Skin epidermis (tissue), 12 donors: ENCODE results near the gene SLC35F1.
"Not testable (repeated sequence)": the region's sequence is repeated elsewhere in the genome, so short reads cannot be mapped to it uniquely, and the experiment has no call there.

ENCODE experiments used
- H3K27ac ChIP-seq, 21 experiments: fragments of 200-600 bp; sonication (generic) in 11 of 21; one replicate each; pipeline ENCODE4 v1.5.0; 2020; ENCODE audit warnings: mild to moderate bottlenecking in 3 of 21, inconsistent platforms in 2 of 21, moderate library complexity in 2 of 21
- H3K4me3 ChIP-seq, 7 experiments: fragments of 200-600 bp; sonication (generic) in 2 of 7; one replicate each; pipeline ENCODE4 v1.5.0; 2020; ENCODE audit warnings: inconsistent platforms in 2 of 7, mild to moderate bottlenecking in 2 of 7, moderate library complexity in 1 of 7

Gene SLC35F1

DNA sequence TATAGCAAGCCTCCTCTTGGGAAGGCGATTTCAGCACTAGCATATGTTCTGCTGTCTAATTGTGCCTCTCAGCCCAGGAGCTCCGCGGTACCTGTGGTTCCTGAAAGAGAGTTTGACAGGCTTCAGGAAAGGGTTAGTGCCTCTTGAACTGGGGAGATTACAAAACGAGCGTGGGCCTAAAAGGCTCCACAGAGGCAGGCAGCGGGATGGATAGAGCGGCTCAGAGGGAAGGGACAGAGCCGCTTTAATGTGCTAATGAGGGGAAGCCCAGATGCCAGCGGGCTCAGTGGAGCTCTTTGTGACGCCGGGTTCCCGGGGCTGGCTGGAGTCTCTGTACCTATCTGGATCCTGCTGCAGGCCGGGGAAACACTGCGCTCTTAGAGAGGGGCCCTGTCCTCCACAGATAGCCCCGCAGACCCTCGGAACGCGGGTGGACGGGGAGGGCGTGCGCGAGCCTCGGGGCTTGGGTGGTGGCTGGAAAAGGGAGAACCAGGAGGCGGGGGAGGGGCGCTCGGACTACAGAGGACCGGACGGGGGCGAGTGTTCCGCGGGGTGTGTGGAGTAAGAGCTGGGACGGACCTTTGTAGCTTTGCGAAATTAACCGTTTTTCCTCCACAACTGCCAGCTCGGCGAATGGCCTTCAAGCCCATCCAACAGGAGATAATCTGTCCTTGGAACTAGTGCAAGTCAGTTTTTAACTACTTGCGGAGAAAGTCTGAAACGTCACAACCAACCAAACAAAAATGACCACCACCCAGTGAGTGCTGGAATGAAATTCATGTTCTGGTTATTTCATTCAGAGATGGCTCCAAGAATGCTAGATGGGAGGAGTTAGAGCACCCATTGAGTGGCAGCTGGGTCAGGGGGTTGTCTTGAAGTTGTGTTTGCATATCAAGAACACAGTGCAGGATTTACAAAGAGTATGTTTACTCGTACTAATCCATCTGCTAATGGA is 13.0 kb downstream of the SLC35F1 start:
- H3K4me3 ChIP-seq = peak overlapping the region in 2 of 7 experiments; percentile 13 to 14
- peak overlapping the region in 1 of 21 experiments; percentile 15 for H3K27ac ChIP-seq

DNA sequence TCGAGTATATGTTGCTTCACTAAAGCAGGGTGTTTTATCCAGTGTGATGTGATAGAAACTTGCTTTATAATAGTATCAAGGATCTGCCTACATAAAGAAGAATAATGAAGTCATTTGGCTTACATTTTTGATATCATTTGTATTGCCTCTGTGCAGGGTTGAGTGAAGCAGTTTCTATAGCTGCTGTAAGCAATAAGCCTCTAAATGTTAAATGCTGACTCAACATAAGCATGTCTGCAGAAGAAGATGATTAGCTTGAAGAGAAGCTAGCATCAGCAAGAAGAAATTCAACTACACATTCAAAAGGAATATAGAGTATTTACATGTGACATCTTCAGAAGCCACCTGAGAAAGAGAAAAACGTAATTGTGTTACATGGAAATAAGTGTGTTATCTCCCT is 17.6 kb downstream of the SLC35F1 start:
- H3K27ac ChIP-seq = no peak overlapping the region
- H3K4me3 ChIP-seq = no peak overlapping the region

DNA sequence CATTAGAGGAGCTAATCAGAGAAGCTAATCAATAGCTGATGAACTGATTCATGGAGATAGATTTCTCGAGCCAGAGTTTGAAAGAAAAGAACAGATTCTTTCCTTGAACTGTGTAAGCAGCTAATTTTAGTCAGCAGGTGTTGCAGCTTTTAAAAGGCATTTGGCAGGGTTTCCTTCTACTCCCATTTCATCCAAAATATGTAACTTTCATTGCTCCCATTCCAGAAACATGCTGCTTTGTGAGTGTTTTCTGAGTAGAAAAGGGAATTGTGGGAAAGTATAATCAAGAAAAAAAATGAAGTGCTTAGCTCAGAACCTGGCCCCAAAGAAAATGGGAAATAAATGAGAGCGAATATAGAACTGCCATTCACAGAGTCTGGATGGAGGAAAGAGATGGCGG is 20.8 kb downstream of the SLC35F1 start:
- H3K27ac ChIP-seq = no peak overlapping the region
- H3K4me3 ChIP-seq = no peak overlapping the region

DNA sequence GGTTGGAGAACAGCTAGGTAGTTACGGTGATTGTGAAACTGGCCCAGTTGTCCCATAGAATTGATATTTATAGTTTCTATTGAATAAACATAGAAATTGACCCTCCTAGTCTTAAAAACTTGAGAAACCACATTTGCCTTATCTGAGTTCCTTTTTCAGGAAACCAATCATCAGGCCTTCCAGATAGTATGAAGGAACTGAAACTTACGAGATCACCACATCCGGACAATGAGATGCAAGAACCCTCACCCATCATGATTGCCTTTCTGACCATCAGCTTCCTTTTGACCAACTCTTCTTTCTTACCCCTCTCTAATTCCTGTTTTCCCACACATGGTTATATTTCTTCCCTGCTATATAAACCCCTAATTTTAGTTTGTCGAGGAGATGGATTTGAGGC is 21.8 kb downstream of the SLC35F1 start:
- no peak overlapping the region for H3K4me3 ChIP-seq
- no peak overlapping the region for H3K27ac ChIP-seq

DNA sequence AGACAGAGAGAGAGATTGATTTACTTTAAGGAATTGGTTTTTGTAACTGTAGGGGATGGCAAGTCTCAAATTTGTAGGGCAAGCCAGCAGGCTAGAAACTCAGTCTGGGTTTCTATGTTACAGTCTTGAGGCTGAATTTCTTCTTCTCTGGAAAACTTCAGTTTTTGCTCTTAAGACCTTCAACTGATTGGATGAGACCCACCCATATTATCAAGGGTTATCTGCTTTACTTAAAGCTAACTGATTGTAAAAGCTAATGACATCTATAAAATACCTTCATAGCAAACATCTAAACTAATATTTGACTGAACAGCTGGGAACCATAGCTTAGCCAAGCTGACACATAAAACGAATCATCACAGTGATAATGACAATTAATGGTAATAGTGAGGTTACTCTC is 22.4 kb downstream of the SLC35F1 start:
- H3K4me3 ChIP-seq = no peak overlapping the region
- no peak overlapping the region for H3K27ac ChIP-seq

DNA sequence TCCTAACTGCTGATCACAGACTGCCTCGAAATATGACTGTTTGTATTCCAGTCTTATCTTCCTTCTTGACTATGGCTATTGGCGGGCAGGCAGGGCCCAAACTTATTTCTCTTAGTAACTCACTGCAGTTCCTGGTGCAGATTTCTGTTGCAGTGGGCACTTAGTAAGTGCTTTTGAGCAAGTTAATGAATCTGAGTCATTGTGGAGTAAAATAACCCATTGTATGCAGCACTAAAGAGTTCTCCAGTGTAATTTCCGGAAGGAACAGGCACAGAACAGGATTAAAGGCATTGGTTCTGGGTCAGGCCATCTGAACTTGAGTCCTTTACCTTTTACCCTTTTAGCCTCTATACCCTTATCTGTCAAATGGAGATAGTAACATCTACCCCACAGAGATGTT is 23.6 kb downstream of the SLC35F1 start:
- Histone ChIP-seq H3K4me3 (no peak overlapping the region), H3K27ac (no peak overlapping the region)

DNA sequence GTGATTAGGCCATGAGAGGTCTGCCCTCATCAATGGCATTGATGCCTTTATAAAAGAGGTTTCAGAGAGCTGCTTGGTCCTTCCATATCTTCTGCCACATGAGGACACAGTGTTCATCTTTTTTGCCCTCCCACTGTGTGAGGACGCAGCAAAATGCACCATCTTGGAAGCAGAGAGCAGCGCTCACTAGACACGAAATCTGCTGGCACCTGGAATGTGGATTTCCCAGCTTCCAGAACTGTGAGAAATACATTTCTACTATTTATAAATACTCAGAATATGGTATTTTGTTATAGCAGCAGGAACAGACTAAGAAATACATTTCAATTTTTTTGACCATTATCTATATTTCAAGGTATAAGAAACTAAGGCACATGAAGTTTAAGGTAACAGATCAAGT is 24.9 kb downstream of the SLC35F1 start:
- H3K4me3 ChIP-seq = no peak overlapping the region
- no peak overlapping the region for H3K27ac ChIP-seq

DNA sequence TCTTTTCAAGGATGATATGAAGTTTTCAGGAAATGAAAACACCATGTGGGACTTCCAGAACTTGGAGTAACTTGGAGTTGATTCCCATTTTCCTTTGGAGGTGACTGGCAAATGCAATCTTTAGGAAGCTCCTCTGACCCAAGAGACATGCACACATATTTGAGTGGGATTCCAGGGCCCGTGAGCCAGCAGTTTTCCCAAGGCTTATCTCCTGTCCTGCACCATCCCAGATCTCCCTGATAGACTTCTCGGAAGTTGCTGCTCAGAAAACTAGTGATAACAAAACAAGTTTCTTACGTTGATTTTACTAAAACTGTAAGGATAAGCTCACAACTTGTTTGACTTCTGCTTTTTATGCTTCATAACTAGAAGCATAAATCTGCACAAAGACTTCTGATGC is 25.6 kb downstream of the SLC35F1 start:
- H3K27ac ChIP-seq = no peak overlapping the region
- no peak overlapping the region for H3K4me3 ChIP-seq

DNA sequence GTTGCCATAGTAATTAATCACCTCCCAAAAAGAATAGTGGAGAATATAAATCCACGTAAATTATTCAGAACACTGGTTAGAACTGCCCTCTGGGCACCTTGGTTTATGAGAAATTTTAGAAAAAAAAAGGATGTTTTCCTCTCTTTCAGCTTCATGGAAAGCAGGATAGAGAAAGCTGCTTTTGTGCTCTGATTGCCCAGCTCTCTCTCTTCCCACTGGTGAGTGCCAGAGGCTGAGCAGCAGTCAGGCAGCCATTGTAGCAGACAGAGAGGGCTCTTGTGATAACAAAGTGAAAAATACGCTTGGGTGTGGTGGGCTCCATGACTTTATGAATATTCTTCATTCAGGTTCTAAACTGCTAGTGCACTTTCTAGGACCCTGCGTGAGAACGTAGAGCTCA is 26.4 kb downstream of the SLC35F1 start:
- Histone ChIP-seq H3K27ac (peak overlapping the region in 1 of 21 experiments; percentile 30), H3K4me3 (no peak overlapping the region)

DNA sequence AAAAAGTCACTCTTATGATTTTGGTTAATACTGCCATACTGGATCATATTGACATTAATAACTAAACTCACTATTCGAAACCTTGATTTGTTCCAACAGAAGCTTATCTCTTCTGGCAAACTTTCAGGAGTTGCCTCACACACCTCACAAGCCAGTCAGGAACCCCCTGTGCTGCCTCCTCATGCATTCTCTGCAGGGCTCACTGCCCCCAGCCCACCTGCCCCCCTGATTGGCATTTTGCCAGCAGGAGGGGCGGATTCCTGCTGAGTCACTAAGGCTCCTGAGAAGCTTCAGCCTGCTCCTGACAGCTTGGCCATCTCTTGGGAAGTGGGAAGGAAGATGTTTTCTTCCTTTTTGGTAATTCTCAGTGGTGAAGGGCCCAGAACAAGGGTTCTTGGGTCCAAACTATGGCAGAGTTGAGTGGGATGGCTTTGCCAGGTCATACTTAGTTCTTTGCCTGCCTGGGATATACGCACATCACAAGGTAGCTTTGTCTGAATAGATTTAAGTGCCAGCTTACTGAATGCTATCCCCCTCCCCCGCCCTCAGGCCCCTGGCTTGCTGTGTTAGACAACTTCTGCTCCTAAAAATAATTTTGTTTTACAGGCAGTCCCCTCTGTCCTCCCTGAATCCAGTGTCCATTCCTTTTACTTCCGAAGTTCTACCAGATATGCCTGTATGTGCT is 31.4 kb downstream of the SLC35F1 start:
- no peak overlapping the region for H3K4me3 ChIP-seq
- no peak overlapping the region for H3K27ac ChIP-seq

DNA sequence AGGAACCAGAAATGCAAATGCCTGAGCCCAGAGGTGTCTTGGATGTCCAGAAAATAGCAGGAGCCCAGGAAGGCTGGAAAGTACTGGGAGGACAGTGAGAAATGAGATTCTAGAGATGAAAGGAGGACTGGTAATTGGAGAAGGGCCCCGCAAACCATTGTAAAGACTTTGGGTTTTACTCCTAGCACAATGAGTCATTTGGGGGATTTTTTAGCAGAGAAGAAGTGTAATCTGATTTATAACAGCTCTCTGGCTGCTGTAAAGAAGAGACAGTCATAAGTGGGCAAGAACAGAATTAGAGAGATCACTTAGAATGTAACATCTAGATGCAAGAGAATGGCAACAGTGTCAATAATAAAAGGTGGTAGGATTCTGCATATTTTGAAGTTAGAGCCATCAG is 40.2 kb downstream of the SLC35F1 start:
- Histone ChIP-seq H3K27ac (no peak overlapping the region), H3K4me3 (no peak overlapping the region)

DNA sequence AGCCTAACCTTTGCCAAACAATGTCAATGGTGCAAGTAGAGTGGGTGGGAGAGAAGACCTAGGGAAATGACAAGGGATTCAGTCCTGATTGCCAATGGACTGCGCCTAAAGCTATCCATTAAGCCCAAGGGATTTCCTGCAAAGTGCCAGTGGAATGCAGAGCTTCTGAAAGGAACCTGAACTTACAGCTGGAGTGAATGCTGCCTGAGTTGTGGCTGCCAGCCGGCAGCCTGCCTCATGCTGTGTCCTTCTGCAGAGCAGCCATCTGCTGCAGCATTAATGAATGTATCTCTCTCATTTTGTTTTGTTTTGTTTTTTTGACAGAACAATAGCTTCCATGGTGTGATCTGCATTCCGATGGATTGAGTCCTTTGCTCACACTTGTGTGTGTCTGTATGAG is 44.7 kb downstream of the SLC35F1 start:
- H3K27ac ChIP-seq = no peak overlapping the region
- H3K4me3 ChIP-seq = no peak overlapping the region

DNA sequence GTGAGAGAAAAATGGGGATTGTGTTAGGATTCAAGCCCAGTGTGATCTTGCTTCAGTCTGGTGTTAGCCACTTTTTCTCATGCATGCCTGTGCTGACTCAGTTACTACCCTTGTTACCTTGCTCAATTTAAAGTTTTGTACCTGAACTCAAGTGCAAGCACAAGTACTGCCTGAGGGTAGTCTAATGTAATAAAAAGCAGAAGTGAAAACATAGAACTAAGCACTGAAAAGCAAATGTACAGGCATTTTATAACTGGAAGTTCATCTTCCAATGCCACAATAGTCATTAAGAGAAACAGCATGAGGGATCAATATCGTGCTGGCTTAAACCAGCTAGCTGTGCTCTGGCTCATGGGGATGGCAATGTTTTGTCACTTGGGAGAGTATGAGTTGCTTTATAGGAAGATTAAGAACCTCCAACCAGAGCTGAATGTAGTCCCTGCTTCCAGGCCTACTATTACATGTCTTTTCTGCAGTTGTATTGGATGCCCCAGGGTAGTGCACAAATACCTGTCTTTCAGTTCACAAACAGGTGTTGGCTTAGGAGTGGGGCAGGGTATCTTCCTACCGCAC is 48.7 kb downstream of the SLC35F1 start:
- Histone ChIP-seq H3K27ac (no peak overlapping the region), H3K4me3 (no peak overlapping the region)

DNA sequence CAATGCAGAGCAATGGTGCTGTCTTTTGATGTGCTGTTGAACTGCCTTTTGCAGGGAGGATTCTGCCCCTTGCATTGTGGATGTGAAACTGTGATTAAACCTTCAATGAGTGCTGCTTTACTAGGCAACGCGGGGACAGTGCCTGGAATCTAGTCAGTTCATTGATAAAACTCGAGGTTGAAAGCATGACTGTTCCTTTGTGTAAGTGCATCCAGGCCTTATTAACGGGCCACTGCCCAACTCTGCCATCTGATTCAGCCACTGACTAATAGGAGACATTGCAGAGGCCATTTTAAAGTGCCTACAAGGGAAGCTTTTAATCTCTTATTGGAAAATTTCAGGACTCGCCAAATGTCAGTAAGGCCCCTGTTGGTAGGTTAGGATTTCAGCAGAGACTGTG is 49.3 kb downstream of the SLC35F1 start:
- Histone ChIP-seq H3K27ac (no peak overlapping the region), H3K4me3 (no peak overlapping the region)

DNA sequence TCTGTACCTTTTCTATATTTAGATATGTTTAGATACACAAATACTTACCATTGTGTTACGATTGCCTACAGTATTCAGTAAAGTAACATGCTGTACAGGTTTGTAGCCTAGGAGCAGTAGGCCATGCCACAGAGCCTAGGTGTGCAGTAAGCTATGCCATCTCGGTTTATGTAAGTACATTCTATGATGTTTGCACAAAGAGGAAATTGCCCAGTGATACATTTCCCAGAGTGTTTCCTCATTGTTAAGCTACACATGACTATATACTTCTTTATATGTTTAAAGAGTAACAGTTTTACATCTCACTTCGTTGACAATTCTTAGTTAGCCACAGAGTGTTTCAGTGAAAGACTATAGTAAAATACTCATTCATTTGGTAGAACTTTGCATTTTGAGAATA is 51.5 kb downstream of the SLC35F1 start:
- Histone ChIP-seq H3K27ac (no peak overlapping the region), H3K4me3 (no peak overlapping the region)

DNA sequence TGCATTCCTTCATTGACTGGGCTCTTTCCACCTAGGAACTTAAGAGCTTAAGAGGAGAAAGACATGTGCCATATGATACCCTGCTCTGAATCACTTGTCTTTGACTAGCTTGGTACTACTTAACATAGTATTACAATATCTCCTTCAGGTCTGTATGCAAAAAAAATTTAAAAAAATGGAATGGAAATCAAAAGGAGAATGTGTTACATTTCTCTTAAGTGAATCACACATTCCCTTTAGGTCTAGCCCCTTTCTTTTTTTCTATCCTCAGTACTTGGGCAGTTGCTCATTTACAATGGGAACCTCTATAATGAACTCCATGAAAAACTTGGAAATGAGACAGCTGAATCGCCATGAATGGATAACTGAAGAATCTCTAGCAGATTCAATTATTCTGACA is 53.8 kb downstream of the SLC35F1 start:
- no peak overlapping the region for H3K4me3 ChIP-seq
- no peak overlapping the region for H3K27ac ChIP-seq

DNA sequence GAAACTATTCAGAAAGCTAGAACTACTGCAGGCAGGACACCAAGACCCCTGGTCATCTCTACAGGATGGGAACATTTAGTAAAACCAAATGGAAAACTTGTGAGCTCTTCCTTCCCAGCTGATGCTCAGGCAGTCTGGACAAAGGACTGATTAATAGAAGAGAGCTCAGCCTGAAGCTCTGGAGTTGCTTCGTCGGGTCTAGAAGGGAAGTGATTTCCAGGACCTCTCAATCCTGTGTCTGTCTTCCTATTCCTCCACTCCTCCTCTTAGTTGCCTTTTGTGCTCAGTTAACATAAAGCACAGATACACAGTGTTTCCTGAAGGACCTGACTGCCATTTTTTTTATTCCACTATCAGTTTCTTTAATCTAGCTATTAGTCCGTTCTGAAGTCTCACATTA is 54.2 kb downstream of the SLC35F1 start:
- Histone ChIP-seq H3K27ac (no peak overlapping the region), H3K4me3 (no peak overlapping the region)

DNA sequence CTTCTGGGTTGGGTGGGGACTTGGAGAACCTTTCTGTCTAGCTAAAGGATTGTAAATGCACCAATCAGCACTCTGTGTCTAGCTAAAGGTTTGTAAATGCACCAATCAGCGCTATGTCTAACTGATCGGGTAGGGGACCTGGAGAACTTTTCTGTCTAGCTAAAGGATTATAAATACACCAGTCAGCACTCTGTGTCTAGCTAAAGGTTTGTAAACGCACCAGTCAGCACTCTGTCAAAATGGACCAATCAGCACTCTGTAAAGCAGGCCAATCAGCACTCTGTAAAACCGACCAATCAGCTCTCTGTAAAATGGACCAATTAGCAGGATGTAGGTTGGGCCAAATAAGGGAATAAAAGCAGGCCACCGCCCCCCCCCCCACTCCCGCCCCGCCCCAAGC is 58.7 kb downstream of the SLC35F1 start:
- not testable (repeated sequence) for H3K27ac ChIP-seq

DNA sequence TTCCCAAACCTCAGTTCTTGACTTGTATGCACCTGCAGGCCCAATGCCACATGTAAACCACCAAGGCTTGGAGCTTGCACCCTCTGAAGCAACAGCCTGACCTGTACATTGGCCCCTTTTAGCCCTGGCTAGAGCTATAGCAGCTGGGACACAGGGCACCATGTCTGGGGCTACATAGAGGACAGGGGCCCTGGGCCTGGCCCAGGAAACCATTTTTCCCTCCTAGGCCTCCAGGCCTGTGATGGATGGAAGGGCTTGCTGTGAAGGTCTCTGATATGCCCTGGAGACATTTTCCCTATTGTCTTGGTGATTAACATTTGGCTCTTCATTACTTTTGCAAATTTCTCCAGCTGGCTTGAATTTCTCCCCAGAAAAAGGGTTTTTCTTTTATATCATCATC is 64.6 kb downstream of the SLC35F1 start:
- Histone ChIP-seq H3K4me3 (no peak overlapping the region), H3K27ac (no peak overlapping the region)

More for the DNA sequence above, 58.7 kb downstream of the SLC35F1 start:
- not testable (repeated sequence) for H3K4me3 ChIP-seq

DNA sequence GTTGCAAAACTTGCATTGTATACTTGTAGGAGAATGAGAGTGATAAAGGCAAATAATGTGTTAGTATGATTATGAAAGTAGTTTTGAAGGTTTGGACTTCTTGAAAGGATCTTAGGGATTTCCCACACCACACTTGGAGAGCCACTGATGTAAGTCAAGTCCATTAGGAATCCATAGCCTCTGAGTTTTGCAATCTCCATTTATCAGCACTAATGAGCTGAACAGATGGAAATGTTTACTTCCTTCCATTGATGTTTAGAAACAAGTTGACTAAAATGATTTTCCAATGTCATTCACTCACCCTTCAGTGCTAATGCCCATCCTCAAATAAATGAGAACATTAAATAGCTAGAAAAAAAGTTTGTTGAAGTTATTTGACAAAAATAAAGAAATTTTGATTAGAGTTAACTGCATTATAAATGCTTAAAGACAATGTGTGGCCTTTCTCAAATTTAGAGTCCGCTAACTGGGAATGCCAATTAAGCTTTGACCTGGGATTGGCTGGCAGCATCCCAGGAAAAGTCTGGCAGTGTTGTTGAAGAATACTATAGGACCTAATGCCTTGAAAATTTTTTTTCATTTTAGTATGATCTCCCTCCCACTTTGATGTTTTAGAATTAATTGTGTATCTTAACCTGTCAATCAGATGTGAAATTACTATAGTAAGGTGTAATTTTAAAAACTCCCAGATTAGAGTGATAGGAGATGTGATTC is 68.0 kb downstream of the SLC35F1 start:
- H3K4me3 ChIP-seq = no peak overlapping the region
- no peak overlapping the region for H3K27ac ChIP-seq
